ENCODE measurements around the gene CDC42EP5. TPM values are rescaled to one million over a fixed set of nuclear protein-coding genes. Genes with fewer than 3 reads are reported as not detected.
A peak's percentile ranks its signal among the peaks of the same experiment; 100 is the strongest.

Gene CDC42EP5
- polyA plus RNA-seq, 3 donors = not detected

GRCh38 chr19:54431255-54431838, 41.7 kb downstream of the CDC42EP5 start:
- Histone ChIP-seq H3K36me3 (replicated peaks in 1 of 2; ENCODE audit: control insufficient read depth in 1 of 2, insufficient read depth in 2 of 2, low read length in 2 of 2) (no peaks in the 10 kb centered on the region), H2AFZ (ENCODE audit: insufficient read depth, low read depth, low read length, poor library complexity, severe bottlenecking) (no peak overlapping the region), H3K79me2 (ENCODE audit: insufficient read depth, low read length) (no peaks in the 10 kb centered on the region), H3K4me2 (replicated peaks; ENCODE audit: extremely low read depth, low read length, poor library complexity, severe bottlenecking) (peak overlapping the region; percentile 74), H3K27me3 (ENCODE audit: control insufficient read depth in 2 of 2, insufficient read depth in 2 of 2, low read length in 2 of 2) (peaks cover 2 to 48% of the 10 kb centered on the region in 2 donors), H3K4me1 (ENCODE audit: control insufficient read depth in 1 of 2, insufficient read depth in 2 of 2, low read length in 2 of 2) (peaks cover 3 to 16% of the 10 kb centered on the region in 2 donors), H3K4me3 (replicated peaks in 1 of 3; ENCODE audit: low read depth in 2 of 3, low read length in 3 of 3) (peak overlapping the region in 1 of 3 experiments; percentile 58), H3K27ac (ENCODE audit: low read depth in 1 of 2, low read length in 2 of 2) (no peak overlapping the region), H3K9me3 (replicated peaks in 1 of 2; ENCODE audit: control insufficient read depth in 1 of 2, insufficient read depth in 1 of 2, low read length in 2 of 2) (no peaks in the 10 kb centered on the region), H3K9ac (ENCODE audit: insufficient read depth, low read length, poor library complexity, severe bottlenecking) (no peak overlapping the region), H4K20me1 (ENCODE audit: insufficient read depth, low read length) (peaks cover 19% of the 10 kb centered on the region)
- 34% methylated on average over 9 of the region's 11 CpGs for WGBS (ENCODE audit: insufficient coverage)
- peak overlapping the region in 1 of 2 donors; percentile 81 for H3K4me3 Mint-ChIP-seq
- H3K4me1 Mint-ChIP-seq = peaks cover 7% of the 10 kb centered on the region
- no peak for DNase-seq
- intact Hi-C loops (cut with micrococcal nuclease) = no loop called here
- peaks cover 0 to 4% (median 0%) of the 10 kb centered on the region in 7 donors for H3K9me3 Mint-ChIP-seq
- peaks cover 0 to 1% of the 10 kb centered on the region in 2 donors for H3K36me3 Mint-ChIP-seq
- no peak for TF ChIP-seq CTCF (IDR thresholded peaks at IDR 0.05)
- H3K27ac Mint-ChIP-seq = peak overlapping the region in 1 of 7 donors; percentile 78
- peaks cover 38 to 73% (median 56%) of the 10 kb centered on the region in 3 donors for H3K27me3 Mint-ChIP-seq (ENCODE audit: low read depth in 3 of 3)

DNA sequence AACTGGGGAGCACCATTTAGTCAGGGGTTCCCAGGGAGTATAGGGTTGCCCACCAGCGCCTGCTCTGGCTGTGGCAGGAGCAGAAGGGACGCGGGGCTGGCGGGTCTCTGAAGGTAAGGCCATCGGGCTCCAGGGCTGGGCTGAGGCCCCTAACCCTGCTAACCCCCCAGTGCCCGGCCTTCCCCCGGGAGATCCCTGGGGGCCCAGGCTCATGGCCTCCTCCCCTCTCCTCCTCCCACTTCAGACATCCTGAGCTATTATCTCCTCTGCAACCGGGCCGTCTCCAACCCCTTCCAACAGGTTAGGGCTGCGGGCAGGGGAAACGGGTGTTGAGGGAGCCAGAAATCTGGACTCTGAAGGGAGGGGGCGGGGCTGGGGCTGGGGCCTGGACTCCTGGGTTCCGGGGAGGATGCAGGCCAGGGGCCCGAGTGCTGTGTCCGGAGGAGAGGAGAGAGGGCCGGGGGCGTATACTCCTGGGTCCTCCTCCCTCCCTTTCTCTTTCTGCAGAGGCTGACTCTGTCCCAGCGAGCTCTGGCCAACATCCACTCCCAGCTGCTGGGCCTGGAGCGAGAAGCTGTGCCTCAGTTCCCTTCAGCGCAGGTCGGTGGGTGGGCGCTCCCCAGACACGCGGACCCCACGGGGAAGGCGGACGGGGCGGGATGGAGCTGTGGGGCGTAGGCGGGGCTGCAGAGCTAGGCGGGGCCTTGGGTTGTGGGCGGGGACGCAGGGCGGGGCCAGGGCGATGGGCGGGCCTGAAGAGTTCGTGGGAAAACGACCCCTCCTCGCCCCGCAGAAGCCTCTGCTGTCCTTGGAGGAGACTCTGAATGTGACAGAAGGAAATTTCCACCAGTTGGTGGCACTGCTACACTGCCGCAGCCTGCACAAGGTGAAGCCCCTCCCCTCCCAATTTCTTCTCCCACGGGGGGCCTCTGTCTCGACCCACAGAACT, 42.5 kb downstream of the CDC42EP5 start:
- peak overlapping the region in 1 of 3 experiments; percentile 58 for H3K4me3 ChIP-seq (replicated peaks in 1 of 3; ENCODE audit: low read depth in 2 of 3, low read length in 3 of 3)
- no peaks in the 10 kb centered on the region for H3K36me3 ChIP-seq (replicated peaks in 1 of 2; ENCODE audit: control insufficient read depth in 1 of 2, insufficient read depth in 2 of 2, low read length in 2 of 2)
- no peak overlapping the region for H2AFZ ChIP-seq (ENCODE audit: insufficient read depth, low read depth, low read length, poor library complexity, severe bottlenecking)
- Mint-ChIP-seq H3K27ac (peak overlapping the region in 1 of 7 donors; percentile 78), H3K4me3 (peak overlapping the region; percentile 51 to 81), H3K36me3 (no peaks in the 10 kb centered on the region), H3K27me3 (ENCODE audit: low read depth in 3 of 3) (peaks cover 42 to 73% (median 62%) of the 10 kb centered on the region in 3 donors), H3K9me3 (peaks cover 0 to 4% (median 0%) of the 10 kb centered on the region in 7 donors), H3K4me1 (peaks cover 7% of the 10 kb centered on the region)
- no peak overlapping the region for H3K27ac ChIP-seq (ENCODE audit: low read depth in 1 of 2, low read length in 2 of 2)
- peaks cover 2 to 48% of the 10 kb centered on the region in 2 donors for H3K27me3 ChIP-seq (ENCODE audit: control insufficient read depth in 2 of 2, insufficient read depth in 2 of 2, low read length in 2 of 2)
- 7% methylated on average over 28 of the region's 43 CpGs for WGBS (ENCODE audit: insufficient coverage)
- no peaks in the 10 kb centered on the region for H3K9me3 ChIP-seq (replicated peaks in 1 of 2; ENCODE audit: control insufficient read depth in 1 of 2, insufficient read depth in 1 of 2, low read length in 2 of 2)
- intact Hi-C loops (cut with micrococcal nuclease) = no loop called here
- H4K20me1 ChIP-seq (ENCODE audit: insufficient read depth, low read length) = peaks cover 12% of the 10 kb centered on the region
- H3K4me2 ChIP-seq (replicated peaks; ENCODE audit: extremely low read depth, low read length, poor library complexity, severe bottlenecking) = peak overlapping the region; percentile 74
- H3K9ac ChIP-seq (ENCODE audit: insufficient read depth, low read length, poor library complexity, severe bottlenecking) = no peak overlapping the region
- TF ChIP-seq CTCF (IDR thresholded peaks at IDR 0.05) = no peak
- peaks cover 3 to 16% of the 10 kb centered on the region in 2 donors for H3K4me1 ChIP-seq (ENCODE audit: control insufficient read depth in 1 of 2, insufficient read depth in 2 of 2, low read length in 2 of 2)
- no peak for DNase-seq
- no peaks in the 10 kb centered on the region for H3K79me2 ChIP-seq (ENCODE audit: insufficient read depth, low read length)

Data from CD14-positive monocyte (primary cell).